HUES64 (cell line): Measurements from ENCODE around the gene APBA3.

Experiments
- H3K27ac ChIP-seq: 2 replicates; pipeline ENCODE4 v1.7.0; 2013; ENCODE audit warnings: low read depth, low read length, inconsistent platforms
- H3K27me3 ChIP-seq: 2 replicates; pipeline ENCODE4 v1.6.1; 2013; ENCODE audit warnings: mild to moderate bottlenecking, low read length; ENCODE audit not compliant: insufficient read depth
- H3K36me3 ChIP-seq: 2 replicates; pipeline ENCODE4 v1.6.1; 2013; ENCODE audit warnings: mild to moderate bottlenecking, low read length; ENCODE audit not compliant: insufficient read depth
- H3K4me1 ChIP-seq: 2 replicates; pipeline ENCODE4 v1.6.1; 2013; ENCODE audit warnings: mild to moderate bottlenecking, low read length, moderate library complexity; ENCODE audit not compliant: insufficient read depth
- H3K4me3 ChIP-seq: 2 replicates; pipeline ENCODE4 v1.5.1; 2013; ENCODE audit warnings: mild to moderate bottlenecking, low read length, moderate library complexity
- H3K9ac ChIP-seq: 2 replicates; pipeline ENCODE4 v1.6.1; 2013; ENCODE audit warnings: mild to moderate bottlenecking, low read depth, low read length
- H3K9me3 ChIP-seq: 2 replicates; pipeline ENCODE4 v1.6.1; 2013; ENCODE audit warnings: low read depth, low read length; ENCODE audit not compliant: insufficient read depth
- WGBS: fragments of 150-250, 120-280 bp; methylation state at CpG from one replicate; pipeline ENCODE4 v1.1.7; 2013; ENCODE audit warnings: missing lambda C conversion rate; 5-methylcytosine and 5-hydroxymethylcytosine counted together

The APBA3 gene

GRCh38 chr19:3778104-3778867 is 16.8 kb upstream of the APBA3 start:
- 90% methylated on average over 37 of the region's 37 CpGs for WGBS
- Histone ChIP-seq H3K4me1 (no peaks in the 10 kb centered on the region), H3K36me3 (no peaks in the 10 kb centered on the region), H3K27ac (no peak overlapping the region), H3K9me3 (peaks cover 15% of the 10 kb centered on the region), H3K9ac (no peak overlapping the region), H3K27me3 (no peaks in the 10 kb centered on the region), H3K4me3 (no peak overlapping the region)

- no peak overlapping the region for H3K9ac ChIP-seq
- 87% methylated on average over 1 of the region's 1 CpG for WGBS
Observed at GRCh38 chr19:3776479-3777040, 15.1 kb upstream of the APBA3 start.

GRCh38 chr19:3775831-3776230 is 14.3 kb upstream of the APBA3 start:
- H3K27ac ChIP-seq = no peak overlapping the region
- H3K4me1 ChIP-seq = no peaks in the 10 kb centered on the region
- H3K27me3 ChIP-seq = no peaks in the 10 kb centered on the region
- H3K9me3 ChIP-seq = no peaks in the 10 kb centered on the region
- no peak overlapping the region for H3K9ac ChIP-seq
- WGBS = 92% methylated on average over 5 of the region's 5 CpGs
- no peaks in the 10 kb centered on the region for H3K36me3 ChIP-seq
- H3K4me3 ChIP-seq = no peak overlapping the region

More at GRCh38 chr19:3776479-3777040, 15.1 kb upstream of the APBA3 start:
- Histone ChIP-seq H3K4me1 (no peaks in the 10 kb centered on the region), H3K9me3 (peaks cover 4% of the 10 kb centered on the region), H3K36me3 (no peaks in the 10 kb centered on the region), H3K27ac (no peak overlapping the region), H3K27me3 (no peaks in the 10 kb centered on the region), H3K4me3 (no peak overlapping the region)

GRCh38 chr19:3775374-3775711 is 13.9 kb upstream of the APBA3 start:
- no peak overlapping the region for H3K4me3 ChIP-seq
- 85% methylated on average over 2 of the region's 2 CpGs for WGBS

GRCh38 chr19:3774621-3775373 is 13.3 kb upstream of the APBA3 start:
- H3K27me3 ChIP-seq = no peaks in the 10 kb centered on the region
- H3K4me3 ChIP-seq = no peak overlapping the region
- no peaks in the 10 kb centered on the region for H3K9me3 ChIP-seq
- WGBS = 84% methylated on average over 25 of the region's 25 CpGs
- no peak overlapping the region for H3K9ac ChIP-seq
- no peaks in the 10 kb centered on the region for H3K4me1 ChIP-seq
- H3K27ac ChIP-seq = no peak overlapping the region
- no peaks in the 10 kb centered on the region for H3K36me3 ChIP-seq

More at GRCh38 chr19:3775374-3775711, 13.9 kb upstream of the APBA3 start:
- Histone ChIP-seq H3K36me3 (no peaks in the 10 kb centered on the region), H3K4me1 (no peaks in the 10 kb centered on the region), H3K9me3 (no peaks in the 10 kb centered on the region), H3K27me3 (no peaks in the 10 kb centered on the region), H3K27ac (no peak overlapping the region), H3K9ac (no peak overlapping the region)

GRCh38 chr19:3773814-3774515 is 12.5 kb upstream of the APBA3 start:
- 87% methylated on average over 12 of the region's 12 CpGs for WGBS
- Histone ChIP-seq H3K4me3 (no peak overlapping the region), H3K27ac (no peak overlapping the region)

GRCh38 chr19:3771906-3772455 is 10.5 kb upstream of the APBA3 start, which contains the start of gene RAX2:
RAX2 (minus strand) TSS chr19:3772228; CDS start chr19:3771742, 486 bp downstream.
- WGBS = 67% methylated on average over 20 of the region's 23 CpGs
- peaks cover 10% of the 10 kb centered on the region; the same call in 1 of the 2 replicates for H3K36me3 ChIP-seq
- no peaks in the 10 kb centered on the region for H3K27me3 ChIP-seq
- H3K4me3 ChIP-seq = no peak within 1 kb of the TSS
- H3K4me1 ChIP-seq = no peaks in the 10 kb centered on the region
- H3K27ac ChIP-seq = no peak within 1 kb of the TSS
- H3K9me3 ChIP-seq = no peaks in the 10 kb centered on the region
- no peak within 1 kb of the TSS for H3K9ac ChIP-seq

More at GRCh38 chr19:3773814-3774515, 12.5 kb upstream of the APBA3 start:
- Histone ChIP-seq H3K4me1 (no peaks in the 10 kb centered on the region), H3K9ac (peak overlapping the region; percentile 20; the same call in 1 of the 2 replicates), H3K36me3 (no peaks in the 10 kb centered on the region), H3K9me3 (no peaks in the 10 kb centered on the region), H3K27me3 (no peaks in the 10 kb centered on the region)

GRCh38 chr19:3771000-3771905 is 9.8 kb upstream of the APBA3 start:
- Histone ChIP-seq H3K36me3 (peaks cover 13% of the 10 kb centered on the region; the same call in 1 of the 2 replicates), H3K27me3 (no peaks in the 10 kb centered on the region), H3K4me1 (no peaks in the 10 kb centered on the region), H3K4me3 (no peak overlapping the region), H3K9me3 (no peaks in the 10 kb centered on the region), H3K27ac (no peak overlapping the region), H3K9ac (no peak overlapping the region)
- WGBS = 75% methylated on average over 35 of the region's 35 CpGs

- Histone ChIP-seq H3K27me3 (no peaks in the 10 kb centered on the region), H3K9me3 (no peaks in the 10 kb centered on the region), H3K36me3 (peaks cover 14% of the 10 kb centered on the region; the same call in 1 of the 2 replicates), H3K4me1 (no peaks in the 10 kb centered on the region), H3K27ac (no peak overlapping the region), H3K9ac (no peak overlapping the region), H3K4me3 (no peak overlapping the region)
- WGBS = 87% methylated on average over 53 of the region's 53 CpGs
Observed at GRCh38 chr19:3770136-3770999, 8.9 kb upstream of the APBA3 start.
